Measurements from ENCODE around the gene RPL27A. TPM values are rescaled to one million over a fixed set of nuclear protein-coding genes. Genes with fewer than 3 reads are reported as not detected.

Gene RPL27A
- total and polyA plus RNA-seq, 2 donors from 2014 or later, result 664 to 2,260 TPM

DNA sequence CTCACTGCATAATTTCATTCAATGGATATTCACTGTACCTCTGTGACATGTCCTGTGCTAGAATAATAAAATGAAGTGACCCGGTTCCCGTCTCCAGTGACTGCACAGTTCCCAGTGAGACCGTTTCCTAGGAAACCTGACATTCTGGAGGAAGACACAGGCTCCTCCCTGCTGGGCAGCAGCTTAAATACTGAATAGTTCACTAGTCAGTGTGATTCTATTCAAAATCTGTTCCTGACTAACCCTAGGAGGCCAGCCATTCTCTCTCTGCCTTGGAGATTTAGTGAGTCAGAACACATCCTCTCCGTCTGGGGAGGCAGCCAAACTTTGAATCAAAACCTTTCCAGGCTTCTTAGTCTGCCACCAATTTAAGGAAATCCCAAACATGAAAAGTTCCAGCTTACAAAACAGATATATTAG is 11.4 kb upstream of the RPL27A start:
- Histone ChIP-seq H3K27me3 (ENCODE audit: control insufficient read depth, insufficient read depth, low read length) (no peaks in the 10 kb centered on the region), H3K9ac (ENCODE audit: low read length in 3 of 3) (no peak overlapping the region), H3K36me3 (ENCODE audit: control insufficient read depth in 2 of 3, insufficient read depth in 3 of 3, low read length in 3 of 3) (peaks cover 0 to 11% (median 4%) of the 10 kb centered on the region in 3 donors), H3K27ac (ENCODE audit: low read depth in 2 of 2, low read length in 2 of 2) (no peak overlapping the region), H3K4me3 (ENCODE audit: low read length in 3 of 3) (no peak overlapping the region), H3K4me1 (ENCODE audit: control insufficient read depth in 2 of 3, insufficient read depth in 2 of 3, low read depth in 1 of 3, low read length in 3 of 3) (peaks cover 0 to 4% (median 2%) of the 10 kb centered on the region in 3 donors), H3K9me3 (ENCODE audit: control insufficient read depth in 2 of 3, insufficient read depth in 1 of 3, low read length in 3 of 3) (no peaks in the 10 kb centered on the region)
- FAIRE-seq, result peak; percentile 39
- peak in 4 of 5 donors; percentile 69 to 93 (median 86) for DNase-seq
- intact Hi-C loops (cut with DNase I), result no loop called here
- TF ChIP-seq, protein P1, sequence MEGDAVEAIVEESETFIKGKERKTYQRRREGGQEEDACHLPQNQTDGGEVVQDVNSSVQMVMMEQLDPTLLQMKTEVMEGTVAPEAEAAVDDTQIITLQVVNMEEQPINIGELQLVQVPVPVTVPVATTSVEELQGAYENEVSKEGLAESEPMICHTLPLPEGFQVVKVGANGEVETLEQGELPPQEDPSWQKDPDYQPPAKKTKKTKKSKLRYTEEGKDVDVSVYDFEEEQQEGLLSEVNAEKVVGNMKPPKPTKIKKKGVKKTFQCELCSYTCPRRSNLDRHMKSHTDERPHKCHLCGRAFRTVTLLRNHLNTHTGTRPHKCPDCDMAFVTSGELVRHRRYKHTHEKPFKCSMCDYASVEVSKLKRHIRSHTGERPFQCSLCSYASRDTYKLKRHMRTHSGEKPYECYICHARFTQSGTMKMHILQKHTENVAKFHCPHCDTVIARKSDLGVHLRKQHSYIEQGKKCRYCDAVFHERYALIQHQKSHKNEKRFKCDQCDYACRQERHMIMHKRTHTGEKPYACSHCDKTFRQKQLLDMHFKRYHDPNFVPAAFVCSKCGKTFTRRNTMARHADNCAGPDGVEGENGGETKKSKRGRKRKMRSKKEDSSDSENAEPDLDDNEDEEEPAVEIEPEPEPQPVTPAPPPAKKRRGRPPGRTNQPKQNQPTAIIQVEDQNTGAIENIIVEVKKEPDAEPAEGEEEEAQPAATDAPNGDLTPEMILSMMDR (IDR thresholded peaks at IDR 0.05; ENCODE audit: borderline replicate concordance, extremely low read depth, insufficient read depth), result no peak

DNA sequence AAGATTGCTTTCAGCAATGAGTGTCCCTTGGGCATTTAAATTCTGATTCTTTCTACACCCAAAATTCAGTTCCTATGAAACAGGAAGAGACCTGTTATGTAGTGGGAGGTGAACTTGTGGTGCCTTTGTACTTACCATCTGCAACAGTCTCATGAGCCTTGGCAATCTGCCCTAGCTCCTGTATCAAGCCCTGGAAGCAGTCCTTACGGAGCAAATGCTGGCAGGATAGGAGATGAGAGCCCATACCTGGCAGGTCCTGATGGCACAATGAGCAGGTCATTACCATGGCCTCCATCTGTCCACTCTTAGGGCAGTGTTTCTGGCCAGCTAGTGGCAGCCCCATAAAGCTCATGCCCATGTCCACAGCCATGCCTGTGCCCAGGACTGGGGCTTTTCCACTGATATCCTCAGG is 10.9 kb upstream of the RPL27A start:
- FAIRE-seq, result no peak
- TF ChIP-seq, protein P1 (IDR thresholded peaks at IDR 0.05; ENCODE audit: borderline replicate concordance, extremely low read depth, insufficient read depth), result no peak
- no peak overlapping the region for H3K4me3 ChIP-seq (ENCODE audit: low read length in 3 of 3)
- H3K27ac ChIP-seq (ENCODE audit: low read depth in 2 of 2, low read length in 2 of 2), result peak overlapping the region; percentile 12 to 78
- H3K36me3 ChIP-seq (ENCODE audit: control insufficient read depth in 2 of 3, insufficient read depth in 3 of 3, low read length in 3 of 3), result peaks cover 0 to 12% (median 4%) of the 10 kb centered on the region in 3 donors
- no peak overlapping the region for H3K9ac ChIP-seq (ENCODE audit: low read length in 3 of 3)
- peaks cover 0 to 4% (median 2%) of the 10 kb centered on the region in 3 donors for H3K4me1 ChIP-seq (ENCODE audit: control insufficient read depth in 2 of 3, insufficient read depth in 2 of 3, low read depth in 1 of 3, low read length in 3 of 3)
- no peaks in the 10 kb centered on the region for H3K27me3 ChIP-seq (ENCODE audit: control insufficient read depth, insufficient read depth, low read length)
- intact Hi-C loops (cut with DNase I), result no loop called here
- no peaks in the 10 kb centered on the region for H3K9me3 ChIP-seq (ENCODE audit: control insufficient read depth in 2 of 3, insufficient read depth in 1 of 3, low read length in 3 of 3)
- peak in 1 of 5 donors; percentile 67 for DNase-seq

- Histone ChIP-seq H3K27me3 (ENCODE audit: control insufficient read depth, insufficient read depth, low read length) (no peaks in the 10 kb centered on the region), H3K9ac (ENCODE audit: low read length in 3 of 3) (no peak overlapping the region), H3K4me1 (ENCODE audit: control insufficient read depth in 2 of 3, insufficient read depth in 2 of 3, low read depth in 1 of 3, low read length in 3 of 3) (peaks cover 0 to 4% (median 2%) of the 10 kb centered on the region in 3 donors), H3K27ac (ENCODE audit: low read depth in 2 of 2, low read length in 2 of 2) (no peak overlapping the region), H3K9me3 (ENCODE audit: control insufficient read depth in 2 of 3, insufficient read depth in 1 of 3, low read length in 3 of 3) (no peaks in the 10 kb centered on the region), H3K36me3 (ENCODE audit: control insufficient read depth in 2 of 3, insufficient read depth in 3 of 3, low read length in 3 of 3) (peaks cover 0 to 12% (median 4%) of the 10 kb centered on the region in 3 donors), H3K4me3 (ENCODE audit: low read length in 3 of 3) (no peak overlapping the region)
- DNase-seq, result no peak
- TF ChIP-seq, protein P1 (IDR thresholded peaks at IDR 0.05; ENCODE audit: borderline replicate concordance, extremely low read depth, insufficient read depth), result no peak
- FAIRE-seq, result no peak
- intact Hi-C loops (cut with DNase I), result no loop called here
These were observed 10.2 kb upstream of the RPL27A start for GRCh38 chr11:8672346-8672745.

DNA sequence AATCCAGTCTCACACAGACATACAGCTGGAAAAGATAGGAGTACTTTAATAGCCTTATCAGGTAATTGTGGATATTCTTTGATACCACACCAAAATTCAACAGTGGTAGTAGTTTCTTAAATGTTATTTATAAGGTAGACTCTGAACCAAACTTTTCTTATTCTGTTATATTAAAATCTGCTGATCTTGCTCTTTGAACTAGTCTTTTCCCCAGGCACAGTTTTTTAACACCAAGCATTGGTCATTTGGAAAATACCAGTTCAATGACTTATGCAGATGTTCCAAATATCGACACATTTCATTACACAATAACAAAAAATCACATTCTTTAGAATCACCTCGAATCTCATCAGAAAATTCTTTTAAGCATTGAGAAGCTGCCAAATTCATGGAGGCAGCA is 7.7 kb upstream of the RPL27A start:
- H3K4me1 ChIP-seq (ENCODE audit: control insufficient read depth in 2 of 3, insufficient read depth in 2 of 3, low read depth in 1 of 3, low read length in 3 of 3), result peaks cover 0 to 4% (median 2%) of the 10 kb centered on the region in 3 donors
- H3K4me3 ChIP-seq (ENCODE audit: low read length in 3 of 3), result no peak overlapping the region
- FAIRE-seq (no peak), DNase-seq (no peak)
- H3K9me3 ChIP-seq (ENCODE audit: control insufficient read depth in 2 of 3, insufficient read depth in 1 of 3, low read length in 3 of 3), result no peaks in the 10 kb centered on the region
- H3K36me3 ChIP-seq (ENCODE audit: control insufficient read depth in 2 of 3, insufficient read depth in 3 of 3, low read length in 3 of 3), result peaks cover 0 to 10% (median 4%) of the 10 kb centered on the region in 3 donors
- H3K27ac ChIP-seq (ENCODE audit: low read depth in 2 of 2, low read length in 2 of 2), result no peak overlapping the region
- H3K27me3 ChIP-seq (ENCODE audit: control insufficient read depth, insufficient read depth, low read length), result no peaks in the 10 kb centered on the region
- no peak overlapping the region for H3K9ac ChIP-seq (ENCODE audit: low read length in 3 of 3)
- intact Hi-C loops (cut with DNase I), result no loop called here
- TF ChIP-seq, protein P1 (IDR thresholded peaks at IDR 0.05; ENCODE audit: borderline replicate concordance, extremely low read depth, insufficient read depth), result no peak
